Mammary epithelial cell (primary cell): ENCODE results near the gene GRAP2.

Experiments used
- EZH2 ChIP-seq: IDR thresholded peaks from 2 replicates; pipeline ENCODE4 v1.6.1; 2012; ENCODE audit warnings: low read length, inconsistent platforms, borderline replicate concordance
- TF ChIP-seq, protein P1 (sequence below), 2 donors: IDR thresholded peaks in 1 of 2; conservative IDR thresholded peaks in 1 of 2; 2 replicates each; pipeline ENCODE4 v1.5.1; 2011 to 2012; ENCODE audit warnings: inconsistent platforms in 2 of 2, low read length in 2 of 2, mild to moderate bottlenecking in 2 of 2, control low read depth in 1 of 2, low read depth in 1 of 2; ENCODE audit not compliant: insufficient read depth in 1 of 2; ENCODE audit errors: extremely low read depth in 1 of 2

- TF ChIP-seq, protein P1, sequence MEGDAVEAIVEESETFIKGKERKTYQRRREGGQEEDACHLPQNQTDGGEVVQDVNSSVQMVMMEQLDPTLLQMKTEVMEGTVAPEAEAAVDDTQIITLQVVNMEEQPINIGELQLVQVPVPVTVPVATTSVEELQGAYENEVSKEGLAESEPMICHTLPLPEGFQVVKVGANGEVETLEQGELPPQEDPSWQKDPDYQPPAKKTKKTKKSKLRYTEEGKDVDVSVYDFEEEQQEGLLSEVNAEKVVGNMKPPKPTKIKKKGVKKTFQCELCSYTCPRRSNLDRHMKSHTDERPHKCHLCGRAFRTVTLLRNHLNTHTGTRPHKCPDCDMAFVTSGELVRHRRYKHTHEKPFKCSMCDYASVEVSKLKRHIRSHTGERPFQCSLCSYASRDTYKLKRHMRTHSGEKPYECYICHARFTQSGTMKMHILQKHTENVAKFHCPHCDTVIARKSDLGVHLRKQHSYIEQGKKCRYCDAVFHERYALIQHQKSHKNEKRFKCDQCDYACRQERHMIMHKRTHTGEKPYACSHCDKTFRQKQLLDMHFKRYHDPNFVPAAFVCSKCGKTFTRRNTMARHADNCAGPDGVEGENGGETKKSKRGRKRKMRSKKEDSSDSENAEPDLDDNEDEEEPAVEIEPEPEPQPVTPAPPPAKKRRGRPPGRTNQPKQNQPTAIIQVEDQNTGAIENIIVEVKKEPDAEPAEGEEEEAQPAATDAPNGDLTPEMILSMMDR (conservative IDR thresholded peaks at IDR 0.05 in 1 of 2, IDR thresholded peaks at IDR 0.05 in 1 of 2; ENCODE audit: extremely low read depth in 1 of 2, insufficient read depth in 1 of 2, low read depth in 1 of 2, low read length in 2 of 2), result no peak
- no peak for TF ChIP-seq EZH2
These were observed 56.2 kb downstream of the GRAP2 start for GRCh38 chr22:39956932-39957664.
